Tibial artery (tissue), 4 donors: ENCODE measurements around the gene FBXO28.

Experiments used
- DNase-seq, 2 donors: peaks; one replicate each; pipeline ENCODE4 v3.0.0-alpha.2; 2019
- H3K27ac ChIP-seq, 2 donors: fragments of 200-600 bp; sonication (generic) in 1 of 2; 1 replicate in 1 of 2; 2 replicates in 1 of 2; pipeline ENCODE4 v1.5.1; 2018 to 2019; ENCODE audit warnings: mild to moderate bottlenecking in 1 of 2
- H3K27me3 ChIP-seq, 2 donors: fragments of 200-600 bp; sonication (generic) in 1 of 2; one replicate each; pipeline versions ENCODE4 v1.5.1 to v1.6.0; 2016 to 2019
- H3K36me3 ChIP-seq, 3 donors: fragments of 200-600 bp; sonication (generic) in 2 of 3; one replicate each; pipeline ENCODE4 v1.5.1; 2016 to 2019; ENCODE audit warnings: mild to moderate bottlenecking in 2 of 3
- H3K4me1 ChIP-seq, 4 donors: fragments of 200-600 bp; sonication (generic) in 2 of 4; 1 replicate in 3 of 4; 2 replicates in 1 of 4; pipeline ENCODE4 v1.5.1; 2016 to 2019
- H3K4me3 ChIP-seq, 2 donors: fragments of 200-600 bp; sonication (generic) in 1 of 2; 1 replicate in 1 of 2; 2 replicates in 1 of 2; pipeline ENCODE4 v1.5.1; 2018 to 2019; ENCODE audit warnings: mild to moderate bottlenecking in 2 of 2
- H3K9me3 ChIP-seq, 3 donors: fragments of 200-600 bp; sonication (generic) in 1 of 3; one replicate each; pipeline ENCODE4 v1.5.1; 2016 to 2019
- intact Hi-C: fragments of 100-400 bp; cut with DNase I; formaldehyde crosslinking; loops from one replicate; pipeline ENCODE4 v1.15.0; 2023; ENCODE audit warnings: low total_unique reads
- TF ChIP-seq, protein P1 (sequence below), 2 experiments: fragments of 200-600 bp in 1 of 2; fragments of 450-650 bp in 1 of 2; IDR thresholded peaks; one replicate each; pipeline ENCODE4 v1.5.1; 2017 to 2019; ENCODE audit warnings: antibody characterized with exemption in 2 of 2, mild to moderate bottlenecking in 1 of 2, moderate library complexity in 1 of 2

FBXO28 gene

DNA sequence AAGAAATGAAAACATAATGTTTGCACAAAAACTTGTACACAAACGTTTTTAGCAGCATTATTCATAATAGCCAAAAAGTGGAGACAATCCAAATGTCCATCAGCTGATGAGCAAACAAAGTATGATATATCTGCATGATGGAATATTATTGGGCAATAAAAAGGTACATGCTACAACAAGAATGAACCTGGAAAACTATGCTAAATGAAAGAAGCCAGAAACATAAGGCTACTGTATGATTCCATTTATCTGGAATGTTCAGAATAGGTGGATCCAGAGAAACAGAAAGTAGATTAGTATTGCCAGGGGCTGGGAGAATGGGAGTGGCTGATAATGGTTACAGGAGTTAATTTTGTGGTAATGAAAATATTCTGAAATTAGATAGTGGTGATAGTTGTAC lies 19.0 kb downstream of the FBXO28 start:
- intact Hi-C loops: no loop called here
- TF ChIP-seq, protein P1, sequence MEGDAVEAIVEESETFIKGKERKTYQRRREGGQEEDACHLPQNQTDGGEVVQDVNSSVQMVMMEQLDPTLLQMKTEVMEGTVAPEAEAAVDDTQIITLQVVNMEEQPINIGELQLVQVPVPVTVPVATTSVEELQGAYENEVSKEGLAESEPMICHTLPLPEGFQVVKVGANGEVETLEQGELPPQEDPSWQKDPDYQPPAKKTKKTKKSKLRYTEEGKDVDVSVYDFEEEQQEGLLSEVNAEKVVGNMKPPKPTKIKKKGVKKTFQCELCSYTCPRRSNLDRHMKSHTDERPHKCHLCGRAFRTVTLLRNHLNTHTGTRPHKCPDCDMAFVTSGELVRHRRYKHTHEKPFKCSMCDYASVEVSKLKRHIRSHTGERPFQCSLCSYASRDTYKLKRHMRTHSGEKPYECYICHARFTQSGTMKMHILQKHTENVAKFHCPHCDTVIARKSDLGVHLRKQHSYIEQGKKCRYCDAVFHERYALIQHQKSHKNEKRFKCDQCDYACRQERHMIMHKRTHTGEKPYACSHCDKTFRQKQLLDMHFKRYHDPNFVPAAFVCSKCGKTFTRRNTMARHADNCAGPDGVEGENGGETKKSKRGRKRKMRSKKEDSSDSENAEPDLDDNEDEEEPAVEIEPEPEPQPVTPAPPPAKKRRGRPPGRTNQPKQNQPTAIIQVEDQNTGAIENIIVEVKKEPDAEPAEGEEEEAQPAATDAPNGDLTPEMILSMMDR (IDR thresholded peaks at IDR 0.05): no peak
- Histone ChIP-seq H3K4me3 (no peak overlapping the region), H3K9me3 (no peaks in the 10 kb centered on the region), H3K36me3 (peaks cover 40 to 66% (median 50%) of the 10 kb centered on the region in 3 donors), H3K27ac (no peak overlapping the region), H3K27me3 (no peaks in the 10 kb centered on the region), H3K4me1 (no peaks in the 10 kb centered on the region)
- no peak for DNase-seq

DNA sequence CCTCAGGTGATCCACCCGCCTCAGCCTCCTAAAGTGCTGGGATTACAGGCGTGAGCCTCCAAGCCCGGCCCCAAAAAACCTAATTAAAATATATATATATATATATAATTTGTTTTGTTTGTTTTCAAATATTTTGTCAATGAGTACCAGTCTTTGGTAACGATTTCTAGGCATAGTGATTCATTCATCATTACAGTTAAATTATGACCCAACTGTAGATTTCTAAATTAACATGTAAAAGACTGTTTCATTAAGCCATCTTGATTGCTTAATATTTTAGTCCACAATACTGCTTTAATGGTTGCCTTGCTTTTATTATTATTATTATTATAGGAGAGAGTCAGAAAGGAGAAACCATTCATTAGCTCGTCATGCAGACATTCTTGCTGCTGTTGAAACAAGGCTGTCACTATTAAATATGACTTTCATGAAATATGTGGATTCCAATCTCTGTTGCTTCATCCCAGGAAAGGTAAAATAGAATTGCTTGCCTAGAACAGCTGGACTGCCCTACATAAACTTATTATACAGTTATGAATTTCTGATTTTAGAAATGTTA lies 19.9 kb downstream of the FBXO28 start:
- H3K27me3 ChIP-seq: no peaks in the 10 kb centered on the region
- no peaks in the 10 kb centered on the region for H3K4me1 ChIP-seq
- intact Hi-C loops: no loop called here
- peaks cover 47 to 75% (median 57%) of the 10 kb centered on the region in 3 donors for H3K36me3 ChIP-seq
- H3K9me3 ChIP-seq: no peaks in the 10 kb centered on the region
- DNase-seq: no peak
- TF ChIP-seq, protein P1 (IDR thresholded peaks at IDR 0.05): no peak
- H3K4me3 ChIP-seq: no peak overlapping the region
- H3K27ac ChIP-seq: no peak overlapping the region

DNA sequence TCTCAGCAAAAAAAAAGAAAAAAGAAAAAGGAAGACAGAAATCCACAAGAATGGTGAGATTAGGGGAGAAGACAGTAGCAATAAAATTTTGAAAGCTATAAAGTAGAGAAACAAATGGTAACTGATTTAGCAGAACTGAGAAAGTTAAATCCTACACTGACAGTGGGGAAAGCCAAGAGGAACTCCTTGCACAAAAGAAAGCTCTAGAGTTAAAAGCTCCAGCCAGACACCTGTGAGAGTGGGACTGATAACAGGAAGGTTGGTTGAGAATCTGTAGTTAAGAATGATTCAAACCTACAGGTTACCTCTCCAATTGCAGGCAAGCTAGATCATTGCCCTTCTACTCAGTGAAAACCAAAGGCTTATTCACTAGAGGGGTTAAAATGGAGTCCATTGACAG lies 23.6 kb downstream of the FBXO28 start:
- intact Hi-C loops: no loop called here
- no peaks in the 10 kb centered on the region for H3K27me3 ChIP-seq
- H3K4me1 ChIP-seq: no peaks in the 10 kb centered on the region
- H3K4me3 ChIP-seq: no peak overlapping the region
- no peak overlapping the region for H3K27ac ChIP-seq
- H3K9me3 ChIP-seq: no peaks in the 10 kb centered on the region
- TF ChIP-seq, protein P1 (IDR thresholded peaks at IDR 0.05): no peak
- peaks cover 43 to 75% (median 51%) of the 10 kb centered on the region in 3 donors for H3K36me3 ChIP-seq
- no peak for DNase-seq

GRCh38 chr1:224138198-224138597 lies 24.3 kb downstream of the FBXO28 start:
- no peaks in the 10 kb centered on the region for H3K4me1 ChIP-seq
- no peaks in the 10 kb centered on the region for H3K9me3 ChIP-seq
- no peak for DNase-seq
- H3K27ac ChIP-seq: no peak overlapping the region
- TF ChIP-seq, protein P1 (IDR thresholded peaks at IDR 0.05): no peak
- intact Hi-C loops: no loop called here
- peaks cover 37 to 69% (median 46%) of the 10 kb centered on the region in 3 donors for H3K36me3 ChIP-seq
- no peak overlapping the region for H3K4me3 ChIP-seq
- no peaks in the 10 kb centered on the region for H3K27me3 ChIP-seq

DNA sequence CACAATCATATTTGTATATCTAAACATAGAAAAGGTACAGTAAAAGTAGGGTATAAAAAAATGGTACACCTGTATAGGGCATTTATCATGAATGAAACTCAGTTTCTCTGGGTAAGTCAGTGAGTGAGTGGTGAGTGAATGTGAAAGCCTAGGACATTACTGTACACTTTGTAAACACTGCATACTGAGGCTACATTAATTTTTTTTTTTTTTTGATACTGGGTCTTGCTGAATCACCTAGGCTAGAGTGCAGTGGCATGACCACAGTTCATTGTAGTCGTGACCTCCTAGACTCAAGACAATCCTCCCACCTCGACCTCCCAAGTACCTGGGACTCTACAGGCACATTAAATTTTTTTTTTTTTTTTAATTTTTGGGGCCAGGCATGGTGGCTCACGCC lies 27.8 kb downstream of the FBXO28 start:
- peaks cover 24 to 55% (median 27%) of the 10 kb centered on the region in 3 donors for H3K36me3 ChIP-seq
- TF ChIP-seq, protein P1 (IDR thresholded peaks at IDR 0.05): no peak
- H3K4me3 ChIP-seq: no peak overlapping the region
- H3K27me3 ChIP-seq: no peaks in the 10 kb centered on the region
- no peak overlapping the region for H3K27ac ChIP-seq
- no peak for DNase-seq
- no peaks in the 10 kb centered on the region for H3K4me1 ChIP-seq
- no peaks in the 10 kb centered on the region for H3K9me3 ChIP-seq
- intact Hi-C loops: no loop called here

DNA sequence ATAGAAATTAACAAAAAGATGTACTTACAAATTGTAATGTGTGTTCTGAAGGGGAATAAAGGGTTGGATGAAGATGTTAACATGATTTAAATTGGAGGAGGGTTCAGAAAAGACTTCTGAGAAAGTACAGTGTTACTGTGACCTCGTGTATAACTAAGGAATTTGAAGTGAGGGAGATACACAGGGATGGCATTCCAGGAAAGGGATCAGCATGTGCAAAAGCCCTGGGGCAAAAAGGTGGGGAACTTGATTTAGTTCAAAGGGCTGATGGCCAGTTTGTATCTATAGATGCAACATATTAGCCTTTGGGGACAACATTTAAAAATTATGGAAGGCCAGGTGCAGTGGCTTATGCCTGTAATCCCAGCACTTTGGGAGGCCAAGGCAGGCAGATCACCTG lies 35.8 kb downstream of the FBXO28 start:
- no peak for DNase-seq
- H3K4me3 ChIP-seq: no peak overlapping the region
- no peak overlapping the region for H3K27ac ChIP-seq
- H3K36me3 ChIP-seq: peaks cover 10 to 29% (median 13%) of the 10 kb centered on the region in 3 donors
- H3K9me3 ChIP-seq: no peaks in the 10 kb centered on the region
- intact Hi-C loops: no loop called here
- H3K27me3 ChIP-seq: no peaks in the 10 kb centered on the region
- H3K4me1 ChIP-seq: no peaks in the 10 kb centered on the region
- TF ChIP-seq, protein P1 (IDR thresholded peaks at IDR 0.05): no peak
